T-helper 1 cell (primary cell): ENCODE measurements around the gene SPSB4.

Source experiments
- DNase-seq, 5 donors: peaks; one replicate each; pipeline ENCODE4 v3.0.0-alpha.2; 2012 to 2020

The SPSB4 gene

GRCh38 chr3:141076797-141077571 is 25.8 kb downstream of the SPSB4 start:
- no peak for DNase-seq

GRCh38 chr3:141077631-141078030 is 26.5 kb downstream of the SPSB4 start:
- no peak for DNase-seq

- no peak for DNase-seq
Measured at GRCh38 chr3:141078200-141078599, 27.1 kb downstream of the SPSB4 start.

GRCh38 chr3:141080431-141080830 is 29.3 kb downstream of the SPSB4 start:
- DNase-seq: no peak

- DNase-seq: no peak
Measured at GRCh38 chr3:141081141-141081795, 30.1 kb downstream of the SPSB4 start.

- DNase-seq: no peak
Measured at GRCh38 chr3:141082064-141082463, 30.9 kb downstream of the SPSB4 start.

GRCh38 chr3:141083226-141083625 is 32.1 kb downstream of the SPSB4 start:
- no peak for DNase-seq

- no peak for DNase-seq
Measured at GRCh38 chr3:141083836-141084649, 32.9 kb downstream of the SPSB4 start.

- no peak for DNase-seq
Measured at GRCh38 chr3:141085343-141086070, 34.4 kb downstream of the SPSB4 start.

- DNase-seq: no peak
Measured at GRCh38 chr3:141086188-141086587, 35.0 kb downstream of the SPSB4 start.

- no peak for DNase-seq
Measured at GRCh38 chr3:141087076-141087777, 36.1 kb downstream of the SPSB4 start.

GRCh38 chr3:141087778-141088130 is 36.6 kb downstream of the SPSB4 start:
- DNase-seq: no peak

- DNase-seq: no peak
Measured at GRCh38 chr3:141089339-141090152, 38.4 kb downstream of the SPSB4 start.

GRCh38 chr3:141091426-141091825 is 40.3 kb downstream of the SPSB4 start:
- no peak for DNase-seq

- no peak for DNase-seq
Measured at GRCh38 chr3:141092663-141093062, 41.5 kb downstream of the SPSB4 start.

GRCh38 chr3:141093397-141093796 is 42.2 kb downstream of the SPSB4 start:
- no peak for DNase-seq

GRCh38 chr3:141093971-141094684 is 43.0 kb downstream of the SPSB4 start:
- DNase-seq: no peak

GRCh38 chr3:141094790-141095545 is 43.8 kb downstream of the SPSB4 start:
- DNase-seq: no peak

GRCh38 chr3:141095546-141095937 is 44.4 kb downstream of the SPSB4 start:
- DNase-seq: no peak

GRCh38 chr3:141096164-141096563 is 45.0 kb downstream of the SPSB4 start:
- no peak for DNase-seq
